ENCODE results near the gene PRTG. TPM values are rescaled to one million over a fixed set of nuclear protein-coding genes. Genes with fewer than 3 reads are reported as not detected.

Gene PRTG
- total and polyA plus RNA-seq, 7 experiments from 2014 or later = not detected

DNA sequence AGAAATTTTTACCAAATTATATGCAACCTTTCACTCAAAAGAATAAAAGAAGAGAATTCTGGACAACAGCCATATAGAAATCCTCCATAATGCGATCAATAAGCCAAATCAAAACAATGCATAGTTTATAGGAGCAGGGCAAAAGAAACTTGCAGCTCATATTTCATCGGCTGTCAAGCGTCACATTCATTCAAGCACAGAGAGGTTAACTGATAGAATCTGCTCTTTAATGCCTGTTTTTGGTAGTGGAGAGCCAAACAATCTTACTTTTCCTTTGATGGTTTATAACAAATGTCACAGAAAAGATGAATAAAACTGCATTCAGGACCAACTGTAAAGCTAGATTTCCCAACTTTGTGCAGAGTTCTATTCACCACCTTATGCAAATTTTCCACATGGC, 35.4 kb downstream of the PRTG start:
- no peak overlapping the region for H3K4me3 ChIP-seq (ENCODE audit: low read length)
- DNase-seq = no peak
- CTCF ChIA-PET = no interaction called here

DNA sequence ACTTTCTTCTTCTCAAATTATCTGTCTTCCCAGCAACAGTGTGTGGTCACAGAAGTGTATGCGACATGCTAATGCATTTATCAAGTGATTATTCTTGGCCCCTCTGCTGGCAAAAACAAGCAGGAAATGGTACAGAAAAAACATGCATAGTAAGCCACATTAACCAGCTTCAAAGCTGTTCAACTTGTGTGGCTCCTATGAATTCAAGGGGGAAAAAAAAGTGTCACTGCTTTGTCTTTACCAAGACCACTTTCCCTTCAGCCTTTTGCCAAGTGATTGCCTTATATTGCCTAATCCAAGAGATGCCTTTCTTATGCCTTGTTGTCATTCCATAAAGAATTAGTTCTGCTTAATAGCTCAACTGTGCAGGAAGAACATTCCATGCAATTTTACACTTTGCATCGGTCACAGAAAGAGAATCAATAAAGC, 39.1 kb downstream of the PRTG start:
- DNase-seq (no peak), ATAC-seq (no peak)
- no peaks in the 10 kb centered on the region for H3K9me3 Mint-ChIP-seq
- Histone ChIP-seq H3K4me3 (ENCODE audit: low read length) (no peak overlapping the region), H3K27me3 (ENCODE audit: control insufficient read depth in 2 of 2, insufficient read depth in 2 of 2, low read length in 2 of 2) (no peaks in the 10 kb centered on the region), H3K4me1 (ENCODE audit: control insufficient read depth in 2 of 2, insufficient read depth in 2 of 2, low read length in 2 of 2) (no peaks in the 10 kb centered on the region), H3K27ac (ENCODE audit: low read depth, low read length) (no peak overlapping the region), H3K36me3 (ENCODE audit: control insufficient read depth in 2 of 3, insufficient read depth in 3 of 3, low read length in 3 of 3) (no peaks in the 10 kb centered on the region), H3K9me3 (ENCODE audit: control insufficient read depth in 2 of 3, low read length in 3 of 3) (no peaks in the 10 kb centered on the region)
- H3K4me3 Mint-ChIP-seq = no peak overlapping the region
- H3K4me1 Mint-ChIP-seq = peaks cover 0 to 5% (median 4%) of the 10 kb centered on the region in 7 donors
- H3K27ac Mint-ChIP-seq = no peak overlapping the region
- CTCF ChIA-PET = no interaction called here
- intact Hi-C loops (cut with micrococcal nuclease) = no loop called here
- H3K36me3 Mint-ChIP-seq = no peaks in the 10 kb centered on the region
- POLR2A ChIA-PET = no interaction called here
- peaks cover 9 to 27% (median 16%) of the 10 kb centered on the region in 5 donors for H3K27me3 Mint-ChIP-seq

More for the DNA sequence above, 35.4 kb downstream of the PRTG start:
- Mint-ChIP-seq H3K36me3 (no peaks in the 10 kb centered on the region), H3K9me3 (peaks cover 0 to 2% (median 0%) of the 10 kb centered on the region in 11 donors), H3K4me1 (peaks cover 0 to 5% (median 4%) of the 10 kb centered on the region in 7 donors), H3K27me3 (peaks cover 4 to 28% (median 21%) of the 10 kb centered on the region in 5 donors), H3K4me3 (no peak overlapping the region), H3K27ac (no peak overlapping the region)
- Histone ChIP-seq H3K9me3 (ENCODE audit: control insufficient read depth in 2 of 3, low read length in 3 of 3) (no peaks in the 10 kb centered on the region), H3K36me3 (ENCODE audit: control insufficient read depth in 2 of 3, insufficient read depth in 3 of 3, low read length in 3 of 3) (no peaks in the 10 kb centered on the region), H3K27ac (ENCODE audit: low read depth, low read length) (no peak overlapping the region), H3K4me1 (ENCODE audit: control insufficient read depth in 2 of 2, insufficient read depth in 2 of 2, low read length in 2 of 2) (no peaks in the 10 kb centered on the region), H3K27me3 (ENCODE audit: control insufficient read depth in 2 of 2, insufficient read depth in 2 of 2, low read length in 2 of 2) (no peaks in the 10 kb centered on the region)
- ATAC-seq = no peak
- intact Hi-C loops (cut with micrococcal nuclease) = no loop called here
- POLR2A ChIA-PET = no interaction called here

DNA sequence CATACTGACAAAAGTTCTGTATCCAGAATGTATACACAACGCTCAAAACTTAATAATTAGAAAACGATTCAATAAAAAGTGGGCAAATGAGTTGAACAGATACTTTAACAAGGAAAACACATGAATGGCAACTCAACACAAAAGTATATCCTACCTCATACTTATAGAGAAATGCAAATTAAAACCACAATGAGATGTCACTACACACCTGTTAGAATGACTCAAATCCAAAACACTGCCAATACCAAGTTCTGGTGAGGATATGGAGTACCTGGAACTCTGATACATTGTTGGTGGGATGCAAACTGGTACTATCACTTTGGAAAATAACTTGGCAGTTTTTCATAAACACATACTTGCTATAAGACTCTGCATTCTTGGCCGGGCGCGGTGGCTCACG, 42.1 kb downstream of the PRTG start:
- Mint-ChIP-seq H3K27me3 (peaks cover 5 to 36% (median 11%) of the 10 kb centered on the region in 5 donors), H3K4me1 (peaks cover 0 to 5% (median 4%) of the 10 kb centered on the region in 7 donors), H3K36me3 (no peaks in the 10 kb centered on the region), H3K9me3 (no peaks in the 10 kb centered on the region), H3K27ac (no peak overlapping the region), H3K4me3 (no peak overlapping the region)
- no peak for ATAC-seq
- Histone ChIP-seq H3K4me1 (ENCODE audit: control insufficient read depth in 2 of 2, insufficient read depth in 2 of 2, low read length in 2 of 2) (no peaks in the 10 kb centered on the region), H3K4me3 (ENCODE audit: low read length) (no peak overlapping the region), H3K36me3 (ENCODE audit: control insufficient read depth in 2 of 3, insufficient read depth in 3 of 3, low read length in 3 of 3) (no peaks in the 10 kb centered on the region), H3K27me3 (ENCODE audit: control insufficient read depth in 2 of 2, insufficient read depth in 2 of 2, low read length in 2 of 2) (no peaks in the 10 kb centered on the region), H3K9me3 (ENCODE audit: control insufficient read depth in 2 of 3, low read length in 3 of 3) (no peaks in the 10 kb centered on the region), H3K27ac (ENCODE audit: low read depth, low read length) (no peak overlapping the region)
- intact Hi-C loops (cut with micrococcal nuclease) = no loop called here
- CTCF ChIA-PET = no interaction called here
- DNase-seq = no peak
- POLR2A ChIA-PET = no interaction called here

DNA sequence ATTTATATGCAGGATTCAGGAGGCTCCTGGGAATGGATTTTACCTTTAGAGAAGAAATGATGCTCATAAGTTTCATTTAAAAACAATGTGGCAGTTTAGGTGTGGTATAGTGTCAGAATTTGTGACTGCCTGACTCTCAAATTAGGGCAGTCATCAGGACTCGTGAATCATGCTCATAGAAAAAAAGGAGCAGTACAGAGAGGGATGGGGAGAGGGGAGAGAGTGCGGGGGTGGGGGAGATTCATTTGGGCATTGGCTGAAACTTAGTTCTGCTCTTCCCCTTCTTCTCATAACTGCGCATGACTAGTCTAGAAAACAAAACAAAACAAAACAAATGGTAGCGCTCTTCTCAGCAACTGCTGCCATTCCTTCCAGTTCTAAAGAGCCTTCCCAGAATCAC, 44.3 kb downstream of the PRTG start:
- H3K36me3 ChIP-seq (ENCODE audit: control insufficient read depth in 2 of 3, insufficient read depth in 3 of 3, low read length in 3 of 3) = no peaks in the 10 kb centered on the region
- H3K9me3 ChIP-seq (ENCODE audit: control insufficient read depth in 2 of 3, low read length in 3 of 3) = no peaks in the 10 kb centered on the region
- Mint-ChIP-seq H3K4me3 (no peak overlapping the region), H3K9me3 (no peaks in the 10 kb centered on the region), H3K4me1 (peaks cover 0 to 4% (median 0%) of the 10 kb centered on the region in 7 donors), H3K27ac (no peak overlapping the region), H3K27me3 (peaks cover 11 to 31% (median 13%) of the 10 kb centered on the region in 5 donors), H3K36me3 (no peaks in the 10 kb centered on the region)
- H3K27me3 ChIP-seq (ENCODE audit: control insufficient read depth in 2 of 2, insufficient read depth in 2 of 2, low read length in 2 of 2) = no peaks in the 10 kb centered on the region
- H3K4me1 ChIP-seq (ENCODE audit: control insufficient read depth in 2 of 2, insufficient read depth in 2 of 2, low read length in 2 of 2) = no peaks in the 10 kb centered on the region
- POLR2A ChIA-PET = no interaction called here
- H3K4me3 ChIP-seq (ENCODE audit: low read length) = no peak overlapping the region
- intact Hi-C loops (cut with micrococcal nuclease) = no loop called here
- CTCF ChIA-PET = no interaction called here
- DNase-seq (no peak), ATAC-seq (no peak)
- no peak overlapping the region for H3K27ac ChIP-seq (ENCODE audit: low read depth, low read length)

DNA sequence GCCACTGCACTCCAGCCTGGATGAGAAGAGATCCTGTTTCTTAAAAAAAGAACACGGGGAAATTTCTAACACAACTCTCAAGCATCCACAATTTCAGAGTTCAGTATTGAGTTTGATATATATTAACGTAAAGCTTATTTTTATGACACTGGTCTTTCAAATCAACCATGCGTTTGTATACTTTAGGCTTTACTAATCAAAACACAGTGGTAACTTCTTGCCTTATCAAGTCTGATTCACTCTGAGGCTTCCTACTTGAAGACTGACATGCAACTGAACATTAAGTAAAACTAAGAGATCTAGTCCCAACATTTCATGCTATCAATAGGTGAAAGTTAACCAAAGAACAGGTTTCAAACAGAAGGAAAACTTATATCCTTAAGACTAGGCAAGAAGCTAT, 46.7 kb downstream of the PRTG start:
- no peak for ATAC-seq
- intact Hi-C loops (cut with micrococcal nuclease) = no loop called here
- POLR2A ChIA-PET = no interaction called here

DNA sequence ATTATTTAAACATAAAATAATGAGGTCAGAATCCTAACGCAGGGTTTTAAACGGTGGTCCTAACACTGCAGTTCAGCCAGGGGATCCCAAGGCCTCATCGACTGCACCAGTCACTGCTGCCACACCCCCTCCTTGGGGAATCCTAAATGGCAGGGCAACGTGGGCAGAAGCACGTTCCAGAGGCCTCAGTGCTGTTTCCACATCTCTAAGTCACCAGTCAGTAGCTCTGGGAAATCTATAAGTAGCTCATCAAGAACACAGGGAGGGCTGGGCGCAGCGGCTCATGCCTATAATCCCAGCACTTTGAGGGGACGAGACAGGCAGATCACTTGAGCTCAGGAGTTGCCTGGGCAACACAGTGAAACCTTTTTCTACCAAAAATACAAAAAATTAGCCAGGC, 47.5 kb downstream of the PRTG start:
- no peak for DNase-seq
- Mint-ChIP-seq H3K4me3 (no peak overlapping the region), H3K27me3 (peaks cover 11 to 17% (median 13%) of the 10 kb centered on the region in 5 donors), H3K9me3 (no peaks in the 10 kb centered on the region), H3K27ac (no peak overlapping the region), H3K4me1 (no peaks in the 10 kb centered on the region), H3K36me3 (no peaks in the 10 kb centered on the region)
- no peaks in the 10 kb centered on the region for H3K9me3 ChIP-seq (ENCODE audit: control insufficient read depth in 2 of 3, low read length in 3 of 3)
- H3K27ac ChIP-seq (ENCODE audit: low read depth, low read length) = no peak overlapping the region
- POLR2A ChIA-PET = no interaction called here
- CTCF ChIA-PET = no interaction called here
- no peaks in the 10 kb centered on the region for H3K27me3 ChIP-seq (ENCODE audit: control insufficient read depth in 2 of 2, insufficient read depth in 2 of 2, low read length in 2 of 2)
- ATAC-seq = no peak
- H3K4me1 ChIP-seq (ENCODE audit: control insufficient read depth in 2 of 2, insufficient read depth in 2 of 2, low read length in 2 of 2) = no peaks in the 10 kb centered on the region
- H3K4me3 ChIP-seq (ENCODE audit: low read length) = no peak overlapping the region
- no peaks in the 10 kb centered on the region for H3K36me3 ChIP-seq (ENCODE audit: control insufficient read depth in 2 of 3, insufficient read depth in 3 of 3, low read length in 3 of 3)
- intact Hi-C loops (cut with micrococcal nuclease) = no loop called here

More for the DNA sequence above, 46.7 kb downstream of the PRTG start:
- Mint-ChIP-seq H3K4me3 (no peak overlapping the region), H3K27ac (no peak overlapping the region), H3K36me3 (no peaks in the 10 kb centered on the region), H3K4me1 (no peaks in the 10 kb centered on the region), H3K27me3 (peaks cover 11 to 22% (median 13%) of the 10 kb centered on the region in 5 donors), H3K9me3 (no peaks in the 10 kb centered on the region)
- H3K4me1 ChIP-seq (ENCODE audit: control insufficient read depth in 2 of 2, insufficient read depth in 2 of 2, low read length in 2 of 2) = no peaks in the 10 kb centered on the region
- DNase-seq = no peak
- H3K27me3 ChIP-seq (ENCODE audit: control insufficient read depth in 2 of 2, insufficient read depth in 2 of 2, low read length in 2 of 2) = no peaks in the 10 kb centered on the region
- H3K36me3 ChIP-seq (ENCODE audit: control insufficient read depth in 2 of 3, insufficient read depth in 3 of 3, low read length in 3 of 3) = no peaks in the 10 kb centered on the region
- H3K4me3 ChIP-seq (ENCODE audit: low read length) = no peak overlapping the region
- CTCF ChIA-PET = no interaction called here
- no peak overlapping the region for H3K27ac ChIP-seq (ENCODE audit: low read depth, low read length)
- no peaks in the 10 kb centered on the region for H3K9me3 ChIP-seq (ENCODE audit: control insufficient read depth in 2 of 3, low read length in 3 of 3)

DNA sequence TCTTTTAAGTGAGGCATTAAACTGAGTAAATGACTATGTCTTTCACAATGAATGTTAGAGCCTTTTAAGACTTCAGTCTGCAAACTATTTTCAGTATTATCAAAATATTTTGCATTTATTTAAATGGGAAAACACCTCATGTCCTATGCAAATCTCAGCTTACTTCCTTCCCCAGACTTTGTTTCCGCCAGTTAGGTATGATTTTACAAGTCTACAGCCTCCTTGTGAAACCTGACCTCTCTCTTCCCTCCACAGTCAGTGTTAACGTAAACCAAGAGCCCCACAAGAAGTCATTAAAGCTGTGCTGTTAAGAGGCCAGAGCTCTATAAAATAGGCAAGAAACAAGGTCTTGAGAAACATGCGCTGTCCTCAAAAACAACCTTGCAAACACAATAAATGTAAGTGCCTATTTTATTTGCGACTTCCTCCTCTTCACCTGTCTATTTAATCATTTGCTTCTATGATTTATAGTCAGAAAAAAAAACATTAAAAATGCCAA, 48.3 kb downstream of the PRTG start:
- Mint-ChIP-seq H3K4me3 (no peak overlapping the region), H3K9me3 (no peaks in the 10 kb centered on the region), H3K27ac (no peak overlapping the region), H3K27me3 (peaks cover 11 to 17% (median 13%) of the 10 kb centered on the region in 5 donors), H3K4me1 (no peaks in the 10 kb centered on the region), H3K36me3 (no peaks in the 10 kb centered on the region)
- H3K27me3 ChIP-seq (ENCODE audit: control insufficient read depth in 2 of 2, insufficient read depth in 2 of 2, low read length in 2 of 2) = no peaks in the 10 kb centered on the region
- ChIA-PET POLR2A (no interaction called here), CTCF (no interaction called here)
- no peaks in the 10 kb centered on the region for H3K9me3 ChIP-seq (ENCODE audit: control insufficient read depth in 2 of 3, low read length in 3 of 3)
- H3K4me3 ChIP-seq (ENCODE audit: low read length) = no peak overlapping the region
- no peaks in the 10 kb centered on the region for H3K36me3 ChIP-seq (ENCODE audit: control insufficient read depth in 2 of 3, insufficient read depth in 3 of 3, low read length in 3 of 3)
- no peak for DNase-seq
- no peak for ATAC-seq
- no peaks in the 10 kb centered on the region for H3K4me1 ChIP-seq (ENCODE audit: control insufficient read depth in 2 of 2, insufficient read depth in 2 of 2, low read length in 2 of 2)
- intact Hi-C loops (cut with micrococcal nuclease) = no loop called here
- no peak overlapping the region for H3K27ac ChIP-seq (ENCODE audit: low read depth, low read length)
